Small intestine (tissue), 7 donors: ENCODE measurements around the gene PYM1. TPM values are rescaled to one million over a fixed set of nuclear protein-coding genes. Genes with fewer than 3 reads are reported as not detected.

Source experiments
- DNase-seq, 2 donors: peaks; one replicate each; pipeline versions ENCODE4 v3.0.0 to v3.0.0-alpha.2; 2013
- FAIRE-seq: peaks from 2 replicates; lab custom pipeline; 2012; peaks lifted over from hg19 to GRCh38; lab: Jason Lieb, UNC
- H3K27ac ChIP-seq, 3 donors: one replicate each; pipeline ENCODE4 v1.5.1; 2013; ENCODE audit warnings: low read length in 2 of 3, mild to moderate bottlenecking in 2 of 3, control low read depth in 1 of 3, inconsistent platforms in 1 of 3, low read depth in 1 of 3, moderate library complexity in 1 of 3
- H3K27me3 ChIP-seq, 3 donors: one replicate each; pipeline ENCODE4 v1.6.1; 2013; ENCODE audit warnings: low read length in 3 of 3, inconsistent platforms in 1 of 3; ENCODE audit not compliant: control insufficient read depth in 3 of 3, insufficient read depth in 3 of 3
- H3K36me3 ChIP-seq, 3 donors: one replicate each; pipeline ENCODE4 v1.6.1; 2013; ENCODE audit warnings: low read length in 3 of 3, inconsistent platforms in 1 of 3, low read depth in 1 of 3, mild to moderate bottlenecking in 1 of 3, moderate library complexity in 1 of 3; ENCODE audit not compliant: control insufficient read depth in 3 of 3, insufficient read depth in 2 of 3
- H3K4me1 ChIP-seq, 3 donors: one replicate each; pipeline ENCODE4 v1.6.1; 2013; ENCODE audit warnings: low read length in 2 of 3, inconsistent platforms in 1 of 3, low read depth in 1 of 3, mild to moderate bottlenecking in 1 of 3, moderate library complexity in 1 of 3; ENCODE audit not compliant: control insufficient read depth in 3 of 3, insufficient read depth in 2 of 3
- H3K4me3 ChIP-seq, 3 donors: one replicate each; pipeline ENCODE4 v1.5.1; 2013; ENCODE audit warnings: low read length in 3 of 3, control low read depth in 1 of 3, inconsistent platforms in 1 of 3, low read depth in 1 of 3, mild to moderate bottlenecking in 1 of 3, moderate library complexity in 1 of 3
- H3K9me3 ChIP-seq, 2 donors: one replicate each; pipeline ENCODE4 v1.6.1; 2013; ENCODE audit warnings: low read depth in 1 of 2, low read length in 1 of 2; ENCODE audit not compliant: control insufficient read depth in 2 of 2, insufficient read depth in 1 of 2
- WGBS, 3 donors: extraction: QIAGEN DNeasy Blood & Tissue Kit; methylation state at CpG; one replicate each; pipeline ENCODE4 v1.1.7; 2013; 5-methylcytosine and 5-hydroxymethylcytosine counted together
- polyA plus RNA-seq, 4 donors: library from polyadenylated mRNA; stranded (reverse) in 3 of 4; unstranded in 1 of 4; fragments of 200-250 nt in 3 of 4; fragments of 120-200 nt in 1 of 4; gene quantifications; one replicate each; pipeline versions ENCODE4 v1.2.1 to v1.2.3, GENCODE V29; 2013
- donor health status: healthy with polysubstance abuse.
- donor health status: control.
- donor health status: control.
- donor health status: Bipolar disorder and iron deficiency.
- donor health status: healthy.

The PYM1 gene
- polyA plus RNA-seq, 4 donors: 35.5 to 85.7 (median 61.4) TPM

DNA sequence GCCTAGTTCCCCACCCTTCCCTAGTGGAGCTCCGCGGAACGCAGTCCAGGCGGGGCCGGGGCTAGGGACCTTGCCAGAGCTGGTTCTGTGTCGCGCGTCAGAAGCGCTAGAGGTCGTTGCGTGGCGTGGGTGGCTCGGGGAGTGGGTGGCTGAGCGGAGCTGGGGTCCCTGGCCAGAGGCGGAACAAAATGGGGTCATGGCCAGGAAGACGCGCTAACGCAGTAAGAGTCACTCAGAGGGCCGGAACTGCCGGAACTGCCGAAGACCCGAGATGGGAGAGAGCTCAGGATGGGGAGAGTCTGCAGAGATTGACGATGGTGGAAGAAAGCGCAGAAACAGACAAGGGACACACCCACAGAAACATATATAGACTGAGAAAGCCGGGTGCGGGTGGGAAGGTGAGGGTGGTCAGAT lies 8.1 kb upstream of the PYM1 start:
- Histone ChIP-seq H3K4me3 (peak overlapping the region in 1 of 3 donors; percentile 13), H3K9me3 (no peaks in the 10 kb centered on the region), H3K4me1 (peaks cover 8 to 37% (median 13%) of the 10 kb centered on the region in 3 donors), H3K36me3 (peaks cover 4 to 14% (median 14%) of the 10 kb centered on the region in 3 donors), H3K27ac (peak overlapping the region in 2 of 3 donors; percentile 51 to 67), H3K27me3 (peaks cover 0 to 21% (median 0%) of the 10 kb centered on the region in 3 donors)
- DNase-seq: peak in 1 of 2 donors; percentile 31
- FAIRE-seq: no peak
- WGBS, 3 donors: 54 to 90% (median 79%) methylated on average over 26 of the region's 26 CpGs

DNA sequence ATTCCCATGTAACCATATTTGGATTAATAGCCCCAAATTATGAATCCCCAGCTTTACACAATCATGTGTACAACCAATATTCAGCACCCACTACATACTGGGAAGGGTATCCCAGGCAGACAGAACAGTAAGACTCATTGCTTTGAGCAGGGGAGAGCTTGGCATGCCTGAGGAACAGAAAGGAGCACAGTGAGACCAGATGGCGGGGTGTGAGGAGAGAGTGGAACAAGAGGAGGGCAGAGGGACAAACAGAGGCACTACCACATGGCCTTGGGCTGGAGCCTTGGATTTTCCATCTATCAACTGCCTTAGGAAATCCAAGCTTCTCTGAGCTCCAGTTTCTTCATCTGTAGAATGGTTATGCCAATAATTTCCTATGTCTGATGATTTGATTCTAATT lies 7.1 kb upstream of the PYM1 start:
- Histone ChIP-seq H3K27me3 (peaks cover 0 to 21% (median 0%) of the 10 kb centered on the region in 3 donors), H3K4me3 (no peak overlapping the region), H3K4me1 (peaks cover 8 to 38% (median 14%) of the 10 kb centered on the region in 3 donors), H3K27ac (no peak overlapping the region), H3K9me3 (no peaks in the 10 kb centered on the region), H3K36me3 (peaks cover 4 to 14% (median 9%) of the 10 kb centered on the region in 3 donors)
- FAIRE-seq (no peak), DNase-seq (no peak)
- 88 to 100% (median 96%) methylated on average over 1 of the region's 1 CpG for WGBS, 3 donors

DNA sequence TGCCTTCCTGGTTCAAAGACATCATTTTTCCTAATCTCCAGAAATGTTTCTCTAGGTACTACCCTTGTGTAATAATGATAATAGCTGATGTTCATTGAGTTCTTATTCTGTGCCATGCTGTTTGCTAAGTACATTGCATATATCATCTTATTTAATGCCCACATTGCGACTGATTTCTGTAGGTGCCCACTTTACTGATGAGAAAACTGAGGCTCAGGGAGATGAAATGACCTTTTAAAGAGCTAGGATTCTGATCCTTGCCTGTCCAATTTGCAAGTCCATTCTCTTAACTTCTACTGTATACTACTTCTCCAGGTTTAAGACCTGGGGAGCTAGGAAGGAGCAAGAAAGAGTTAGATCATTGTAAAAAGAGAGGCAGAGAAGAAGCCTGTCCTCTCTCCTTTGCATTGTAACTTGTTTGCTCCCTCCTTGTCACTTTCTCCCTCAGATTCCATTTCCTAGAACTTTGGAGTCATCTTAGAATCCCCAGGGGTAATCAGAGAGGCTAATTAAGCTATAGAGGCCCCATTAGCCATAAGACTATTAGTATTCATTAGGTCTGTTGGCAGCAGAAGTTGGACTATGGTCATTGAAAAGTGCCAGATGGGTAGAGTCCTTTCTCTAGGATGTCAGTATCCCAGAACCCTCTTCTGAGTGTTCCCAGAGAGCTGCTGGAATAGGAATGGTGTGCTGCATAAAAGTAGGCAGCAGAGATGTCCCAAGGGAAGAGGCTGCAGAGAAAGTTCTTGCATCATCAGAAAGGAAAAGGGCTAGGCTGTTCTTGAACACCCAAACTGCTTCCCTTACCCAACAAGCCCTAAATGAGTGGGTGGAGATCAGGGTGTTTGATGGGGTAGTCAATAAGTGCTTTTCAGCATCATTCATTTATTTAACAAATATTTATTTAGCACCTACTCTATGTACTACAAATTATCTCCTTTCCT lies 6.4 kb upstream of the PYM1 start:
- H3K4me3 ChIP-seq: peak overlapping the region in 1 of 3 donors; percentile 91
- DNase-seq: peak; percentile 53 to 88
- H3K4me1 ChIP-seq: peaks cover 12 to 45% (median 14%) of the 10 kb centered on the region in 3 donors
- peaks cover 4 to 11% (median 5%) of the 10 kb centered on the region in 3 donors for H3K36me3 ChIP-seq
- 79 to 94% (median 88%) methylated on average over 1 of the region's 1 CpG for WGBS, 3 donors
- peak overlapping the region in 2 of 3 donors; percentile 58 to 98 for H3K27ac ChIP-seq
- H3K9me3 ChIP-seq: no peaks in the 10 kb centered on the region
- no peak for FAIRE-seq
- H3K27me3 ChIP-seq: peaks cover 0 to 21% (median 0%) of the 10 kb centered on the region in 3 donors

DNA sequence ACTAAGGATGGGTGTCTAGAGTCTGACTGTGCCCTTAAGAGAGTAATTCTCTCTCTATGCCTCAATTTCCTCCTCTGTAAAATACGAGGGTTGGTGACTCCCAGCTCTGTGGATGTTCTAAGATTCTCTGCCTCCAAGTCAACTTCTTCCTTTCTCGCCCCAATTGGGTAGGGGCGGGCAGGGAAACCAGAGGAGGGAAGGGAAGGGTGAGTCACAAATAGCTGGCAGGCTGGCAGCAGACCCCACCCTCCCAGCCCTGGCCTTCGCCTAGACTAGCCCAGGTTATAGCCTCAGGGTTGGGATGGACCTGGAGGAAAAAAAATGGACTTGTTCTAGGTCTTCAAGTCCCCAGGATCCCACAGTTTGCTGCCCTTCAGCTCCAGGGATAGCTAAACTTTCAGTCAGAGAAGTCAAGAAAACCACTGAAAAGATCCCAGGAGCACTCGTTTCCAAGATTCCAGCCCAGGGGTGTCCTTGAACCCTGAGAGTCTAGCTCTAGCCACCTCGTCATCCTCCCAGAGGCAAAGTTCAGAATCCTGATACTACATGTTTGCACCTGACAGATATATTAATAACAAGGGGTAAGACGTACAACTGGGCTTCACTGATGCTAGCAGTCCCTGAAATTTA lies 5.6 kb upstream of the PYM1 start:
- H3K27ac ChIP-seq: peak overlapping the region in 2 of 3 donors; percentile 58 to 98
- H3K4me3 ChIP-seq: peak overlapping the region in 2 of 3 donors; percentile 27 to 91
- WGBS, 3 donors: 15 to 49% (median 33%) methylated on average over 7 of the region's 7 CpGs
- peaks cover under 1 to 4% (median 2%) of the 10 kb centered on the region in 3 donors for H3K36me3 ChIP-seq
- DNase-seq (peak; percentile 25 to 91), FAIRE-seq (no peak)
- H3K4me1 ChIP-seq: peaks cover 12 to 50% (median 14%) of the 10 kb centered on the region in 3 donors
- H3K9me3 ChIP-seq: no peaks in the 10 kb centered on the region
- peaks cover 0 to 21% (median 0%) of the 10 kb centered on the region in 3 donors for H3K27me3 ChIP-seq

DNA sequence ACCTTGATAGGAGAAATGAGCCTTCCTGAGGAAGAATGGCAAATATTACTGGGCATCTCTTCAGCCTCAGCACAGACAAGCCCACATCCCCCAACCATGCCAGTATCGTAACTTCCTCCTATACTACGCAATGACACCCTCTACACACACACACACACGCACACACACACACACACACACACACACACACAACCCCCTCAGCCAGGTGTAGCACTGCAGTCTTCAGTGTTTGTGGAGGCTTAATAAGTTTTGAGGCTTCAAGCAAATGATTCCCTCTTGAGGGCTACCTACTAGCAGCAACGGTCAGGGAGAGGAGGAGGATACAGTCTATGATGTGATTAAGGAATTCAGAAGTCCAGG lies 4.8 kb upstream of the PYM1 start:
- FAIRE-seq (no peak), DNase-seq (peak; percentile 48 to 53)
- H3K4me1 ChIP-seq: peaks cover 12 to 53% (median 14%) of the 10 kb centered on the region in 3 donors
- peak overlapping the region; percentile 60 to 91 (median 90) for H3K4me3 ChIP-seq
- peaks cover 0 to 2% (median 2%) of the 10 kb centered on the region in 3 donors for H3K36me3 ChIP-seq
- H3K27me3 ChIP-seq: peaks cover 0 to 21% (median 0%) of the 10 kb centered on the region in 3 donors
- no peaks in the 10 kb centered on the region for H3K9me3 ChIP-seq
- 3 to 5% (median 3%) methylated on average over 4 of the region's 4 CpGs for WGBS, 3 donors
- H3K27ac ChIP-seq: peak overlapping the region; percentile 36 to 98 (median 94)

DNA sequence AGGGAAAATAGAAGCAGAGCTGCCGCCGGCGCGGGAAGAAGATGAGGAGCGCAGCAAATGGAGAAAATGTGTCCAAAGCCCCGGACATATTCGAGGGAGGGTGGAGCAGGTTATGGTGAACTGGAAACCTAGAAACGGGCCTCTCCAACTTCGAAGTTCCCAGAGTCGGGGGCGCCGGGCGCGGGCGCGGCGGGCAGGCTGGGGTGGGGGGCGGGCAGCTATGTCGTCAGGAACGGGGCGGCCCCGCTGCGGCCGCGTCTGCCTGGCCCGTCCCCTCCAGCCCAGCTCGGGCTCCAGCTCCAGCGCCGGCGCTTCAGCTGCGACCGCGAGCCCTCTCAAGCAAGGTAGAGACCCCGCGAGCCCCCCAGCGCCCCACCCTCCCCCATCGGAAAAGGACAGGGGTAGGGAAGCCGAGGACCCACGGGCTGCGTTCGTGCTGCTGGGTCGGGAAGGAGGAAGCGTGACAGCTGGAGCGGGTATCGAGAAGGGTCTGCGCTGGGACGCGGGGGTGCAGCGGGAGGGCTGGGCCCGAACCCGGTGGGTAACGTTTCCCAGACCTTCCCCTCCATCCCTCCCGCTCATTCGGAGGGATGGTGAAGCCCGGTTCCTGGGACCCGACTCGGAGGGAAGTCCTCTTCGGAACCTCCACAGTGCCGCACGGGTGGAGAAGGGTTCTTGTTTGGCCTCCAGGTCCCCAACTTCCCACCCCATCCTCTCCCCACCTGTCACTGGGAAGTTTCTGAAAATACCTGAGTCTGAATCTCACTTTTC lies 4.3 kb upstream of the PYM1 start:
- FAIRE-seq (no peak), DNase-seq (peak in 1 of 2 donors; percentile 61)
- peaks cover 0 to 21% (median 0%) of the 10 kb centered on the region in 3 donors for H3K27me3 ChIP-seq
- 0% methylated on average over 50 to 60 of the region's 60 CpGs for WGBS, 3 donors
- peaks cover 7 to 53% (median 14%) of the 10 kb centered on the region in 3 donors for H3K4me1 ChIP-seq
- peaks cover 0 to 2% (median 0%) of the 10 kb centered on the region in 3 donors for H3K36me3 ChIP-seq
- H3K4me3 ChIP-seq: peak overlapping the region; percentile 60 to 91 (median 90)
- H3K27ac ChIP-seq: peak overlapping the region; percentile 86 to 98 (median 94)
- H3K9me3 ChIP-seq: no peaks in the 10 kb centered on the region

DNA sequence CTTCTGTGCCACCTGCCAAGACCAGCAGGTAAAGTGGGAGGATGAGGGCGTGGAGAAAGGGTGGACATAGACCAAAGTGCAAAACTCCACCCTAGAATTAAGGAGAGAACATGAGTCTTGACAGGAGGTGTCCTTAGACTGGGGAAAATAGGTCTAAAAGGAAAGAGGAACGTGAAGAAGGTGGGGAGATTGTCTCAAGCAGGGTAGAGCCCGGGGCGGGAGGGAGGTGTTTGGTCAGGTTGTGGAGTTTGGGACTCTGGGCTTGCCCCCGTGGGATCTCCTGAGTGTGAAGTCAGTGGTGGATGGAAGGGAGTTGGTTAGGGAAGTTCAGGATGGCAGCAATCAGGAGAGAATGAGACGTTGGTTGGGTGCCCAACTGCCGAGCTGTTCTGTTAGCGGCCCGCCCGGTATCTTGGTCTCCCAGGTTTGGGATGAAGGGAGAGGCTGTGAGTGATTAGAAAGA lies 3.7 kb upstream of the PYM1 start:
- WGBS, 3 donors: 0 to 8% (median 3%) methylated on average over 10 of the region's 10 CpGs
- Histone ChIP-seq H3K9me3 (no peaks in the 10 kb centered on the region), H3K36me3 (peaks cover 0 to 2% (median 0%) of the 10 kb centered on the region in 3 donors), H3K27me3 (peaks cover 0 to 16% (median 0%) of the 10 kb centered on the region in 3 donors), H3K4me1 (peaks cover 7 to 53% (median 14%) of the 10 kb centered on the region in 3 donors), H3K27ac (peak overlapping the region; percentile 86 to 98 (median 94)), H3K4me3 (peak overlapping the region; percentile 60 to 91 (median 90))
- DNase-seq (peak; percentile 66 to 91), FAIRE-seq (no peak)
